ENCODE measurements around the gene ARPC3.
A peak's percentile ranks its signal among the peaks of the same experiment; 100 is the strongest.
"Not testable (repeated sequence)": the region's sequence is repeated elsewhere in the genome, so short reads cannot be mapped to it uniquely, and the experiment has no call there.

The ARPC3 gene

GRCh38 chr12:110410086-110410485, 40.1 kb downstream of the ARPC3 start:
- DNase-seq: not testable (repeated sequence)

GRCh38 chr12:110405126-110405662, 44.9 kb downstream of the ARPC3 start:
- not testable (repeated sequence) for DNase-seq

GRCh38 chr12:110403976-110404682, 46.0 kb downstream of the ARPC3 start:
- DNase-seq: peak; percentile 66 to 76

- peak; percentile 90 to 94 for DNase-seq
These were observed 46.8 kb downstream of the ARPC3 start, which contains the start of gene ANAPC7 for GRCh38 chr12:110403146-110403975. TSS of gene ANAPC7 (minus strand) at chr12:110403708. CDS start at chr12:110403627, 81 bp downstream.
